Activated CD8-positive, alpha-beta T cell treated with anti-CD3 and anti-CD28 coated beads for 36 hours (primary cell): ENCODE measurements around the gene TNS3. TPM values are rescaled to one million over a fixed set of nuclear protein-coding genes. Genes with fewer than 3 reads are reported as not detected.

Experiments used
- ATAC-seq: fragments of 200-7000 bp; cut with Tn5 transposase; one replicate; pipeline ENCODE4 v1.10.0; 2021; ENCODE audit warnings: mild to moderate bottlenecking, moderate library complexity
- CTCF ChIA-PET: fragments of 350-600 bp; sonication (Branson Sonifier 250); formaldehyde crosslinking; loops from one replicate; lab custom pipeline; 2021; ENCODE audit warnings: antibody characterized with exemption; lab: Charles Lee
- POLR2A ChIA-PET: fragments of 350-600 bp; sonication (Branson Sonifier 250); formaldehyde crosslinking; loops from one replicate; lab custom pipeline; 2021; ENCODE audit warnings: antibody characterized with exemption; lab: Charles Lee
- DNase-seq: peaks from one replicate; pipeline ENCODE4 v3.0.0-alpha.2; 2020
- H3K27ac Mint-ChIP-seq: one replicate; pipeline ENCODE4 v1.8.0; 2021; ENCODE audit warnings: mild to moderate bottlenecking, mixed read lengths
- H3K27me3 Mint-ChIP-seq: one replicate; pipeline ENCODE4 v1.8.0; 2021; ENCODE audit warnings: mixed read lengths
- H3K36me3 Mint-ChIP-seq: one replicate; pipeline ENCODE4 v1.8.0; 2021; ENCODE audit warnings: low read depth, mixed read lengths
- H3K4me1 Mint-ChIP-seq: one replicate; pipeline ENCODE4 v1.8.0; 2021; ENCODE audit warnings: low read depth, mixed read lengths
- H3K4me3 Mint-ChIP-seq: one replicate; pipeline ENCODE4 v1.8.0; 2021; ENCODE audit warnings: mild to moderate bottlenecking, moderate library complexity, mixed read lengths
- H3K9me3 Mint-ChIP-seq: one replicate; pipeline ENCODE4 v1.8.0; 2021; ENCODE audit warnings: mixed read lengths
- CTCF ChIP-seq: fragments of 200-600 bp; IDR thresholded peaks from one replicate; pipeline ENCODE4 v1.8.0; 2022; ENCODE audit warnings: antibody characterized with exemption, mild to moderate bottlenecking
- intact Hi-C: fragments of 100-400 bp; cut with micrococcal nuclease; formaldehyde crosslinking; loops from one replicate; pipeline ENCODE4 v1.10.0; 2022
- total RNA-seq, 2 experiments: library from RNA; stranded (reverse); gene quantifications; one replicate each; pipeline ENCODE4 v1.2.3, GENCODE V29; 2021

Gene TNS3
- total RNA-seq, 2 experiments from 2014 or later = 0.04 to 0.16 TPM

GRCh38 chr7:47367369-47367768 lies 214.5 kb downstream of the TNS3 start:
- no peaks in the 10 kb centered on the region for H3K4me1 Mint-ChIP-seq
- no peaks in the 10 kb centered on the region for H3K9me3 Mint-ChIP-seq
- no peak for DNase-seq
- H3K36me3 Mint-ChIP-seq = no peaks in the 10 kb centered on the region
- intact Hi-C loops = no loop called here
- no peak overlapping the region for H3K27ac Mint-ChIP-seq
- ATAC-seq = no peak
- TF ChIP-seq CTCF = no peak
- CTCF ChIA-PET = no interaction called here
- H3K27me3 Mint-ChIP-seq = peaks cover 2% of the 10 kb centered on the region
- POLR2A ChIA-PET = no interaction called here
- no peak overlapping the region for H3K4me3 Mint-ChIP-seq

GRCh38 chr7:47366960-47367359 lies 215.0 kb downstream of the TNS3 start:
- Mint-ChIP-seq H3K27me3 (peaks cover 2% of the 10 kb centered on the region), H3K9me3 (no peaks in the 10 kb centered on the region), H3K27ac (no peak overlapping the region), H3K4me1 (no peaks in the 10 kb centered on the region), H3K36me3 (no peaks in the 10 kb centered on the region), H3K4me3 (no peak overlapping the region)
- DNase-seq = no peak
- POLR2A ChIA-PET = no interaction called here
- CTCF ChIA-PET = no interaction called here
- intact Hi-C loops = no loop called here
- no peak for TF ChIP-seq CTCF
- ATAC-seq = no peak

GRCh38 chr7:47366211-47366610 lies 215.7 kb downstream of the TNS3 start:
- intact Hi-C loops = no loop called here
- Mint-ChIP-seq H3K4me1 (no peaks in the 10 kb centered on the region), H3K36me3 (no peaks in the 10 kb centered on the region), H3K27me3 (peaks cover 2% of the 10 kb centered on the region), H3K27ac (no peak overlapping the region), H3K9me3 (no peaks in the 10 kb centered on the region), H3K4me3 (no peak overlapping the region)
- ChIA-PET CTCF (no interaction called here), POLR2A (no interaction called here)
- ATAC-seq (no peak), DNase-seq (no peak)
- TF ChIP-seq CTCF = no peak

- H3K4me3 Mint-ChIP-seq = no peak overlapping the region
- POLR2A ChIA-PET = no interaction called here
- H3K36me3 Mint-ChIP-seq = no peaks in the 10 kb centered on the region
- H3K4me1 Mint-ChIP-seq = no peaks in the 10 kb centered on the region
- no peak for TF ChIP-seq CTCF
- H3K27me3 Mint-ChIP-seq = peaks cover 2% of the 10 kb centered on the region
- H3K9me3 Mint-ChIP-seq = no peaks in the 10 kb centered on the region
- DNase-seq = no peak
- CTCF ChIA-PET = no interaction called here
- intact Hi-C loops = no loop called here
- ATAC-seq = no peak
- no peak overlapping the region for H3K27ac Mint-ChIP-seq
Observed at GRCh38 chr7:47362984-47363383, 218.9 kb downstream of the TNS3 start.

GRCh38 chr7:47361746-47362215 lies 220.1 kb downstream of the TNS3 start:
- H3K27me3 Mint-ChIP-seq = no peaks in the 10 kb centered on the region
- ChIA-PET CTCF (no interaction called here), POLR2A (no interaction called here)
- H3K36me3 Mint-ChIP-seq = no peaks in the 10 kb centered on the region
- DNase-seq (peak; percentile 80), ATAC-seq (peak; percentile 90)
- H3K4me1 Mint-ChIP-seq = no peaks in the 10 kb centered on the region
- no peaks in the 10 kb centered on the region for H3K9me3 Mint-ChIP-seq
- intact Hi-C loops = no loop called here
- peak overlapping the region; percentile 31 for H3K27ac Mint-ChIP-seq
- no peak for TF ChIP-seq CTCF
- no peak overlapping the region for H3K4me3 Mint-ChIP-seq
